GM23248 (cell line): ENCODE results near the gene PHLDB3. TPM values are rescaled to one million over a fixed set of nuclear protein-coding genes. Genes with fewer than 3 reads are reported as not detected.
"Not testable (repeated sequence)": the region's sequence is repeated elsewhere in the genome, so short reads cannot be mapped to it uniquely, and the experiment has no call there.

ENCODE experiments used
- DNase-seq: peaks from one replicate; pipeline ENCODE4 v3.0.0-alpha.2; 2015
- H2AFZ ChIP-seq: fragments of 200-600 bp; sonication (generic); 2 replicates; pipeline ENCODE4 v1.6.1; 2016; ENCODE audit warnings: antibody characterized with exemption
- H3F3A ChIP-seq: fragments of 200-600 bp; sonication (generic); 2 replicates; pipeline ENCODE4 v1.6.1; 2016; ENCODE audit warnings: mild to moderate bottlenecking, antibody characterized with exemption, mixed run types; ENCODE audit not compliant: insufficient read depth
- H3K27ac ChIP-seq: fragments of 200-600 bp; sonication (generic); 2 replicates; pipeline ENCODE4 v1.5.1; 2016; ENCODE audit warnings: mild to moderate bottlenecking
- H3K27me3 ChIP-seq: fragments of 200-600 bp; sonication (generic); replicated peaks from 2 replicates; pipeline ENCODE4 v1.6.1; 2016; ENCODE audit warnings: mild to moderate bottlenecking; ENCODE audit not compliant: insufficient read depth
- H3K36me3 ChIP-seq: fragments of 200-600 bp; sonication (generic); 2 replicates; pipeline ENCODE4 v1.6.1; 2016; ENCODE audit warnings: low read depth, mild to moderate bottlenecking
- H3K4me1 ChIP-seq: fragments of 200-600 bp; sonication (generic); 2 replicates; pipeline ENCODE4 v1.6.1; 2016; ENCODE audit warnings: mild to moderate bottlenecking; ENCODE audit not compliant: insufficient read depth
- H3K4me2 ChIP-seq: fragments of 200-600 bp; sonication (generic); one replicate; pipeline ENCODE4 v1.6.1; 2016; ENCODE audit warnings: mild to moderate bottlenecking; ENCODE audit not compliant: unreplicated experiment
- H3K4me3 ChIP-seq: fragments of 200-600 bp; sonication (generic); 2 replicates; pipeline ENCODE4 v1.5.1; 2016; ENCODE audit warnings: mild to moderate bottlenecking
- H3K79me2 ChIP-seq: fragments of 200-600 bp; sonication (generic); 2 replicates; pipeline ENCODE4 v1.6.1; 2016; ENCODE audit warnings: mild to moderate bottlenecking; ENCODE audit not compliant: insufficient read depth
- H3K9ac ChIP-seq: fragments of 200-600 bp; sonication (generic); 2 replicates; pipeline ENCODE4 v1.6.1; 2016; ENCODE audit warnings: mild to moderate bottlenecking
- H3K9me2 ChIP-seq: fragments of 200-600 bp; sonication (generic); 2 replicates; pipeline ENCODE4 v1.6.1; 2016; ENCODE audit warnings: mixed run types, mild to moderate bottlenecking, moderate library complexity; ENCODE audit not compliant: insufficient read depth
- H3K9me3 ChIP-seq: fragments of 200-600 bp; sonication (generic); one replicate; pipeline ENCODE4 v1.6.1; 2017; ENCODE audit warnings: low read depth
- H4K20me1 ChIP-seq: fragments of 200-600 bp; sonication (generic); 2 replicates; pipeline ENCODE4 v1.6.0; 2016; ENCODE audit not compliant: insufficient read depth
- EZH2 ChIP-seq: fragments of 200-600 bp; sonication (generic); IDR thresholded peaks from 2 replicates; pipeline ENCODE4 v1.6.1; 2018; ENCODE audit warnings: antibody characterized with exemption, mild to moderate bottlenecking; ENCODE audit not compliant: insufficient read depth, poor library complexity, severe bottlenecking
- EZH2phosphoT487 ChIP-seq: fragments of 200-600 bp; sonication (generic); IDR thresholded peaks from 2 replicates; pipeline ENCODE4 v1.6.1; 2018; ENCODE audit warnings: antibody characterized with exemption, moderate library complexity, mild to moderate bottlenecking, low read depth; ENCODE audit not compliant: insufficient read depth
- WGBS, 2 experiments: methylation state at CpG; one replicate each; pipeline ENCODE4 v1.1.6; 2015 to 2017; ENCODE audit warnings: low lambda C conversion rate in 2 of 2, low coverage in 1 of 2; ENCODE audit errors: missing lambda C conversion rate in 2 of 2; 5-methylcytosine and 5-hydroxymethylcytosine counted together
- in situ Hi-C: fragments of 300-500 bp; cut with MboI; formaldehyde crosslinking; loops from 2 replicates; pipeline ENCODE4 v1.15.0; 2020
- polyA plus RNA-seq: library from polyadenylated mRNA; unstranded; fragments of >200 nt; fragmentation: Nextera tagmentation; extraction: Ambion mirVana; gene quantifications from 2 replicates; pipeline ENCODE4 v1.2.1, GENCODE V29; 2016
- total RNA-seq: library from RNA; depleted of rRNA; stranded (reverse); fragments of >200 nt; shearing (Covaris generic); gene quantifications from 2 replicates; pipeline ENCODE4 v1.2.3, GENCODE V29; 2014

PHLDB3 gene
- total and polyA plus RNA-seq, 2 experiments from 2014 or later: 4.6 to 5.6 TPM

DNA sequence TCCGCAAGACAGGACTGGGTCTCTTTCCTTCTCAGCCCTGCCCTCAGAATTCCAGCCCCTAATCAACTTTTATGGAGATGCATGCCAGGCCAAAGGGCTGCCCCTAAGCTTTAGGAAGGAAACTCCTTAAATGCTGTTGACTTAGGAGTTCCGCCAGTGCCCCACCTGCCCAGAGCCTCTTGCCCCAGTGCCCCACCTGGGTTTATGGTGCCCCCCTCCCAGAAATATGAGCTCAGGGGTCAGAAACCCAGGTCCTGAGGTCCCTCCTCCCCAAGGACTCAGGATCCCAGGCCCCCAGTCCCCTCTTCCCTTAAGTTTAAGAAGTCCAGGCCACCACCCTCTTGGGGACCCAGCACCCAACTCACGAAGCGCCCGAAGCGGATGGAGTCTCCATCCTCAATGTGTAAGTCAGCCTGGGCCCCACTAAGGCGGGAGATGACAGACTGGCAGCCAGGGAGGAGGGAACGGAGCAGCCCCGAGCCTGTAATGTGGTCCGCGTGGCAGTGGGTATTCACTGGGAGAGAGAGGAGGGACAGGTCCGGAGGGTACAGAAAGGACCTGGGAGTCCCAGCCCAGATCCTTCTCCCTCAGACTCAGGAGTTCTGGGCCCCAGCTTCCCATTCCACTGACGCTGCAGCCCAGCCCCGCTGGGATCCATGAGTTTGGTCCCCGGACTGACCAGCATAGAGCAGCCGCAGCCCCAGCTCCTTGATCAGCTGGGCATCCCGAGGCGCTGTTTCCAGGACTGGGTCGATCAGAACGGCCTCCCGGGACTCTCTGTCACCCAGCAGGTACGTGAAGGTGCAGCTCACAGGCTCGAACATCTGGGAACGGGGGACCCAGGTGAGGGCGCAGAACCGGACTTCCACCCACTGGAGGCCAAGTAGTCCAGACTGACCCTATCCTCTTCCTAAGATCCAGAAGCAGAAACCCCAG, 21.6 kb upstream of the PHLDB3 start:
- H3K27ac ChIP-seq: peak overlapping the region; percentile 71
- H3K79me2 ChIP-seq: peaks cover 62% of the 10 kb centered on the region
- no peaks in the 10 kb centered on the region for H3K27me3 ChIP-seq
- H3K4me3 ChIP-seq: peak overlapping the region; percentile 95
- in situ Hi-C loops: no loop called here
- peaks cover 30% of the 10 kb centered on the region for H3K4me1 ChIP-seq
- H3K9ac ChIP-seq: peak overlapping the region; percentile 78
- peak overlapping the region; percentile 94 for H3K4me2 ChIP-seq
- H2AFZ ChIP-seq: peak overlapping the region; percentile 86
- no peaks in the 10 kb centered on the region for H3K9me3 ChIP-seq
- H3F3A ChIP-seq: no peaks in the 10 kb centered on the region; the same call in 1 of the 2 replicates
- peak; percentile 64 for DNase-seq
- TF ChIP-seq EZH2 (no peak), EZH2phosphoT487 (no peak)
- WGBS, 2 experiments: 1 to 2% methylated on average over 25 to 26 of the region's 26 CpGs
- H3K36me3 ChIP-seq: no peaks in the 10 kb centered on the region
- no peaks in the 10 kb centered on the region for H3K9me2 ChIP-seq
- no peaks in the 10 kb centered on the region for H4K20me1 ChIP-seq

DNA sequence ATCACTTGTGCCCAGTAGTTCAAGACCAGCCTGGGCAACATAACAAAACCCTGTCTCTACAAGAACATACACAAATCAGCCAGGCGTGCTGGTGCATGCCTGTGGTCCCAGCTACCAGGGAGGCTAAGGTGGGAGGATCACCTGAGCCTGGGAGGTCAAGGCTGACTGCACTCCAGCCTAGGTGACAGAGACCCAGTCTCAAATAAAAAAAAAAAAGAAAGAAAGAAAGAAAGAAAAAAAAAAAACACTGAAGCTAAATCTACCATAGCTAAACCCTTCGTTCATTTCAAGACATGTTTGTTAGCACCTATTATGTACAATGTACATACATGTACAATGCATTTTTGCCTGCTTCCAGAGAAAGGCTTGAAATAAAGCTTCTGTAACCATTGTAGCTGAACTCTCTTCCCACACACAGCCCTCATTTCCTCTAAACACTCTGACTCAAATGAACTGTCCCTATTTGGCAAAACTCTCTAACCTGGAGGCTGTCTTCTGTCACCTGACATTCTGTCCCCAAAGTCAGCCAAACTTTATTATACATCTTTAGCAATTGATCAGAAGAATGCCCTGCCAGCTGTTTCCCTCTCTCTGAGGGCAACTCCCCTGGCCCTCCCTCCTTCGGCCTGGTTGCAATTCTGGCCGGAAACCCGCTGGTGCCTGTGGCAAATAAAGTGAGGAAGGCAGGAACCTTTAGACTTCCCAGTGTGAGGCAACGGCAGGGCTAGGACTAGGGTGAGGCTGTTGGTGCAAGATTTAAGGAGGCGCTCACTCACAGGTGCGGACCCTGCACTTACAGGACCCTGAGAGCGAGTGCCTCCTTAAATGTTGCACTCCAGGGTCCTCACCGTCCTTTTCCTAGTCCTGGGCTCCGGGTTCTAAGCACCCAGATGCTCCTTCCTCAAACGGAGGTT, 20.6 kb upstream of the PHLDB3 start:
- peaks cover 30% of the 10 kb centered on the region for H3K4me1 ChIP-seq

DNA sequence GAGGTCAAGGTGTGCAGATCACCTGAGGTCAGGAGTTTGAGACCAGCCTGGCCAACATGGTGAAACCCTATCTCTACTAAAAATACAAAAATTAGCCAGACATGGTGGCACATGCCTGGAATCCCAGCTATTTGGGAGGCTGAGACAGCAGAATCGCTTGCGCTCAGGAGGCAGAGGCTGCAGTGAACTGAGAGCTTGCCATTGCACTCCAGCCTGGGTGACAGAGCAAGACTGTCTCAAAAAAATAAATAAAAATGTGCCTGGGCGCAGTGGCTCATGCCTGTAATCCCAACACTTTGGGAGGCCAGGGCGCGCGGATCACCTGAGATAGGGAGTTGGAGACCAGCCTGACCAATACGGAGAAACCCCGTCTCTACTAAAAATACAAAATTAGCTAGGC, 19.1 kb upstream of the PHLDB3 start:
- H3K4me2 ChIP-seq, H3F3A ChIP-seq, H3K4me3 ChIP-seq, H3K27ac ChIP-seq, H3K9ac ChIP-seq, in situ Hi-C loops, H3K9me2 ChIP-seq, DNase-seq, H4K20me1 ChIP-seq, H3K9me3 ChIP-seq, H3K27me3 ChIP-seq, H2AFZ ChIP-seq, H3K36me3 ChIP-seq: not testable (repeated sequence)
- H3K79me2 ChIP-seq: peaks cover 74% of the 10 kb centered on the region
- WGBS, 2 experiments: 96 to 98% methylated on average over 8 of the region's 8 CpGs
- H3K4me1 ChIP-seq: peaks cover 32% of the 10 kb centered on the region

More for the DNA sequence above, 20.6 kb upstream of the PHLDB3 start:
- Histone ChIP-seq H3K4me3 (peak overlapping the region; percentile 95), H3K79me2 (peaks cover 71% of the 10 kb centered on the region), H3K9ac (peak overlapping the region; percentile 78), H3K27ac (peak overlapping the region; percentile 71), H3K27me3 (no peaks in the 10 kb centered on the region), H3K4me2 (peak overlapping the region; percentile 94), H3K36me3 (no peaks in the 10 kb centered on the region), H3K9me3 (no peaks in the 10 kb centered on the region), H4K20me1 (no peaks in the 10 kb centered on the region), H2AFZ (peak overlapping the region; percentile 86), H3F3A (peaks cover 2% of the 10 kb centered on the region; the same call in 1 of the 2 replicates), H3K9me2 (no peaks in the 10 kb centered on the region)
- 18 to 20% methylated on average over 12 of the region's 12 CpGs for WGBS, 2 experiments
- TF ChIP-seq EZH2 (no peak), EZH2phosphoT487 (no peak)
- in situ Hi-C loops: no loop called here
- DNase-seq: peak; percentile 70

DNA sequence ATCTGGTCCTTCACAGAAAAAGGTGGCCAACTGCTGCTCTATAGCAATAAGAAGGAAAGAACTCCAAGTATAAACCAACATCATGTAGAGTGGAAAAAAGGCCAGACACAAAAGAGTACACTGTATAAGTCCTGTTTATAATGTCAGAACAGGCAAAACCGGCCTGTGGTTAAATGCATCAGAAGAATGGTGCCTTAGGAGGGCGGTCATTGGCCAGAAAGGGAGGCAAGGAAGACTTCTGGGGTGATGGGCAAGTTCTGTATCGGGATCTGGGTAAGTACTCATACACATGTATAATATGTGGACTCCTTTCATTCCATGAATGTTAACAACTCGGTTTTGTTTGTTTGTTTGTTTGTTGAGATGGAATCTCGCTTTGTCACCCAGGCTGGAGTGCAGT, 18.4 kb upstream of the PHLDB3 start:
- no peaks in the 10 kb centered on the region for H3K36me3 ChIP-seq
- no peaks in the 10 kb centered on the region for H3K9me3 ChIP-seq
- WGBS, 2 experiments: 85 to 87% methylated on average over 5 of the region's 5 CpGs
- TF ChIP-seq EZH2 (no peak), EZH2phosphoT487 (no peak)
- DNase-seq: no peak
- H3F3A ChIP-seq: peaks cover 5% of the 10 kb centered on the region; the same call in 1 of the 2 replicates
- peaks cover 34% of the 10 kb centered on the region for H3K4me1 ChIP-seq
- no peaks in the 10 kb centered on the region for H4K20me1 ChIP-seq
- H2AFZ ChIP-seq: no peak overlapping the region
- no peaks in the 10 kb centered on the region for H3K9me2 ChIP-seq
- H3K27me3 ChIP-seq: no peaks in the 10 kb centered on the region
- no peak overlapping the region for H3K9ac ChIP-seq
- H3K4me2 ChIP-seq: no peak overlapping the region
- no peak overlapping the region for H3K27ac ChIP-seq
- peaks cover 79% of the 10 kb centered on the region for H3K79me2 ChIP-seq
- no peak overlapping the region for H3K4me3 ChIP-seq
- in situ Hi-C loops: no loop called here
